HepG2 (cell line): Measurements from ENCODE around the gene CDK5RAP1. TPM values are rescaled to one million over a fixed set of nuclear protein-coding genes. Genes with fewer than 3 reads are reported as not detected.
A peak's percentile ranks its signal among the peaks of the same experiment; 100 is the strongest.

ENCODE experiments used
- KDM5B ChIP-seq: sonication (generic); formaldehyde crosslinking; IDR thresholded peaks from 2 replicates; pipeline ENCODE4 v1.4.0; 2020; ENCODE audit warnings: missing genetic modification reagents, mild to moderate bottlenecking, borderline replicate concordance
- MTA3 ChIP-seq: sonication (generic); formaldehyde crosslinking; IDR thresholded peaks from 2 replicates; pipeline ENCODE4 v1.4.0; 2020; ENCODE audit warnings: missing genetic modification reagents
- PBX3 ChIP-seq: sonication (generic); formaldehyde crosslinking; IDR thresholded peaks from 2 replicates; pipeline ENCODE4 v1.8.1; 2023; ENCODE audit warnings: missing genetic modification reagents, inconsistent platforms, borderline replicate concordance
- RXRB ChIP-seq: IDR thresholded peaks from 2 replicates; pipeline ENCODE4 v1.6.1; 2016; ENCODE audit warnings: borderline replicate concordance, missing genetic modification reagents, missing compliant biosample characterization
- ZBTB33 ChIP-seq: sonication (generic); formaldehyde crosslinking; IDR thresholded peaks from 2 replicates; pipeline ENCODE4 v1.4.0; 2020; ENCODE audit warnings: missing genetic modification reagents
- ZNF263 ChIP-seq: sonication (generic); formaldehyde crosslinking; IDR thresholded peaks from 2 replicates; pipeline ENCODE4 v1.4.0; 2020; ENCODE audit warnings: missing genetic modification reagents
- ZNF530 ChIP-seq: sonication (generic); formaldehyde crosslinking; IDR thresholded peaks from 2 replicates; pipeline ENCODE4 v1.5.0; 2020; ENCODE audit warnings: low read depth, mild to moderate bottlenecking, missing genetic modification reagents
- ZNF672 ChIP-seq: sonication (generic); formaldehyde crosslinking; IDR thresholded peaks from 2 replicates; pipeline ENCODE4 v1.8.1; 2022; ENCODE audit warnings: missing genetic modification reagents
- ZNF704 ChIP-seq: sonication (generic); formaldehyde crosslinking; IDR thresholded peaks from 2 replicates; pipeline ENCODE4 v1.8.1; 2023; ENCODE audit warnings: mild to moderate bottlenecking, inconsistent platforms, moderate library complexity, missing genetic modification reagents, borderline replicate concordance
- ZNF780A ChIP-seq: sonication (generic); formaldehyde crosslinking; IDR thresholded peaks from 2 replicates; pipeline ENCODE4 v1.8.0; 2022; ENCODE audit warnings: mild to moderate bottlenecking, missing genetic modification reagents, moderate library complexity
- polyA plus RNA-seq, 8 experiments: library from polyadenylated mRNA; depleted of rRNA in 3 of 8; stranded (reverse) in 7 of 8; unstranded in 1 of 8; fragments of >200 nt; fragmentation: Illumina TruSeq in 4 of 8; extraction: Trizol in 4 of 8; gene quantifications; 2 replicates each; pipeline versions ENCODE4 v1.2.1 to v1.2.3, GENCODE V29; 2011 to 2016; ENCODE audit warnings: low read depth in 4 of 8, missing spikeins in 1 of 8, mixed read lengths in 1 of 8; ENCODE audit not compliant: insufficient read depth in 1 of 8
- total RNA-seq, 5 experiments: library from RNA; depleted of rRNA; stranded (reverse); fragments of >200 nt; fragmentation: Illumina TruSeq; extraction: Trizol; gene quantifications; 2 replicates each; pipeline ENCODE4 v1.2.3, GENCODE V29; 2016; ENCODE audit warnings: low read depth in 1 of 5
- TF ChIP-seq, protein P1 (sequence below): fragments of 450-650 bp; IDR thresholded peaks from 2 replicates; pipeline ENCODE4 v1.6.1; 2016
- TF ChIP-seq, protein P2 (sequence below), 2 experiments: fragments of 450-650 bp in 1 of 2; sonication (generic) in 1 of 2; formaldehyde crosslinking; IDR thresholded peaks; 2 replicates each; pipeline versions ENCODE4 v1.5.0 to v1.8.0; 2020 to 2022; ENCODE audit warnings: mild to moderate bottlenecking in 1 of 2, missing genetic modification reagents in 1 of 2

CDK5RAP1 gene
- total and polyA plus RNA-seq, 2 of the 13 experiments (the other 11 are each of a cell fraction or from before 2014, with no cell fraction given), result 53.6 to 98.2 TPM

DNA sequence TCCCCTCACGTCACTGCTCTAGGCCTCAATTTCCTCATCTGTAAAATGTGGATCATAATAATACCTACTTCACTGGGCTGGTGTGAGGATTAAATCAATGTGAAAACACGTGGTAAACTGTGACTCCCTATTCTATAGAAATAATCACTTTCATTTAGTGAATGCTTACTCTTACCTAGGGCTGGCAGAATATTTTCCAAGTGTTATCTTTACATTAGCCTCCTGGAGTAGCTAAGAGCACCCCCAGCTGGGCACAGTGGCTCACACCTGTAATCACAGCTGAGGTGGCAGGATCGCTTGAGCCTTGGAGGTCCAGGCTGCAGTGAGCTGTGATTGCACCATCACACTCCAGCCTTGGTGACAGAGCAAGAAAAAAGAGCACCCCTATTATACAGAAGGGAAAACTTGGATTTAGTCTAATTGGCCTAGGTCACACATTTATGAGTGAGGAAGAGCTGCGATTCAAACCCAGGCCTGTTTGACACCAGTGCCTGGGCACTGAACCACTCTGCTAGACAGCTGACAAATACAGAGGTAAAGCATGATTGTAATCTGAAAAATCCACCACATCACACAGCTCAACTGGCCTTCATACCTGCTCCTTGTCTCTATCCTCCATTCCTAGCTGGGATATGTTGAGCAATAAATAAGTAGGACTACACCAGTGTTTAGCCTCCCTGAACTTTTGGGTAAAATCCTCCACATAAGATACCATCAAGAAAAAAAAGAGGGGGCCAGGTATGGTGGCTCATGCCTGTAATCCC, 43.7 kb upstream of the CDK5RAP1 start (continued):
- 0 out of 2 replicates have a peak, but pooled peaks have one; percentile 9 for TF ChIP-seq RXRB
- TF ChIP-seq, protein P1, sequence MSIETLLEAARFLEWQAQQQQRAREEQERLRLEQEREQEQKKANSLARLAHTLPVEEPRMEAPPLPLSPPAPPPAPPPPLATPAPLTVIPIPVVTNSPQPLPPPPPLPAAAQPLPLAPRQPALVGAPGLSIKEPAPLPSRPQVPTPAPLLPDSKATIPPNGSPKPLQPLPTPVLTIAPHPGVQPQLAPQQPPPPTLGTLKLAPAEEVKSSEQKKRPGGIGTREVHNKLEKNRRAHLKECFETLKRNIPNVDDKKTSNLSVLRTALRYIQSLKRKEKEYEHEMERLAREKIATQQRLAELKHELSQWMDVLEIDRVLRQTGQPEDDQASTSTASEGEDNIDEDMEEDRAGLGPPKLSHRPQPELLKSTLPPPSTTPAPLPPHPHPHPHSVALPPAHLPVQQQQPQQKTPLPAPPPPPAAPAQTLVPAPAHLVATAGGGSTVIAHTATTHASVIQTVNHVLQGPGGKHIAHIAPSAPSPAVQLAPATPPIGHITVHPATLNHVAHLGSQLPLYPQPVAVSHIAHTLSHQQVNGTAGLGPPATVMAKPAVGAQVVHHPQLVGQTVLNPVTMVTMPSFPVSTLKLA, result no peak
- TF ChIP-seq MTA3, result no peak
- TF ChIP-seq ZNF780A, result no peak
- TF ChIP-seq ZNF672 (CRISPR knock-in tag), result no peak
- TF ChIP-seq, protein P2, sequence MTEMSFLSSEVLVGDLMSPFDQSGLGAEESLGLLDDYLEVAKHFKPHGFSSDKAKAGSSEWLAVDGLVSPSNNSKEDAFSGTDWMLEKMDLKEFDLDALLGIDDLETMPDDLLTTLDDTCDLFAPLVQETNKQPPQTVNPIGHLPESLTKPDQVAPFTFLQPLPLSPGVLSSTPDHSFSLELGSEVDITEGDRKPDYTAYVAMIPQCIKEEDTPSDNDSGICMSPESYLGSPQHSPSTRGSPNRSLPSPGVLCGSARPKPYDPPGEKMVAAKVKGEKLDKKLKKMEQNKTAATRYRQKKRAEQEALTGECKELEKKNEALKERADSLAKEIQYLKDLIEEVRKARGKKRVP (CRISPR knock-in tag; IDR thresholded peaks at IDR 0.05), result peak in 1 of 2 experiments; percentile 39; a peak in 1 of 4 replicates
- TF ChIP-seq ZNF263 (CRISPR knock-in tag), result no peak
- TF ChIP-seq KDM5B (CRISPR knock-in tag), result 0 out of 2 replicates have a peak, but pooled peaks have one; percentile 48
- TF ChIP-seq ZNF530 (CRISPR knock-in tag), result no peak
- no peak for TF ChIP-seq ZNF704
- no peak for TF ChIP-seq PBX3 (CRISPR knock-in tag)
- TF ChIP-seq ZBTB33, result no peak; the same call in 1 of the 2 replicates
